NOMO-1 (cell line): ENCODE data around the gene NLGN4X.
"Not testable (repeated sequence)": the region's sequence is repeated elsewhere in the genome, so short reads cannot be mapped to it uniquely, and the experiment has no call there.

Experiments
- DNase-seq, 2 experiments: peaks; one replicate each; lab custom pipeline; 2025; ENCODE audit not compliant: unreplicated experiment in 2 of 2; lab: John Stamatoyannopoulos, UW

NLGN4X gene

GRCh38 chrX:6015423-6015822 lies 213.2 kb downstream of the NLGN4X start:
- no peak for DNase-seq

GRCh38 chrX:6012357-6012756 lies 216.3 kb downstream of the NLGN4X start:
- DNase-seq, result no peak

DNA sequence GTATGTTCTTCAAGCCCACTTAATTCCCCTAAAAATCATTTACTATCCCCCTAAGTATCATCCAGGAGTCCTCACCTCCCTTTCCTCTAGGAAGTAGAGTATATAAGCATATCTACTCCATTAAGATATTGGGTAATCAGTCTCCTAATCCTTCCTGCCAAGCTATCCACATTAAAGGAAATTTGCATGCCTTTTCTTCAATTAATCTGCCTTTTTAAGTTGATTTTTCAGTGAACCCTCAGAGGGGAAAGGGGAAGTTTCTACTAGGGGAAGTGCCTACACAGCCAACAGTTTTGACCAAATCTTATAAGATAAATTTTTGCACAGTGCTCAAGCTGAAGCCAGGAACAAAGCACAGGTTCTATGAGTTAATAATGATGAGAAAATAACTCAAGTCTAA lies 222.8 kb downstream of the NLGN4X start:
- DNase-seq, result no peak

DNA sequence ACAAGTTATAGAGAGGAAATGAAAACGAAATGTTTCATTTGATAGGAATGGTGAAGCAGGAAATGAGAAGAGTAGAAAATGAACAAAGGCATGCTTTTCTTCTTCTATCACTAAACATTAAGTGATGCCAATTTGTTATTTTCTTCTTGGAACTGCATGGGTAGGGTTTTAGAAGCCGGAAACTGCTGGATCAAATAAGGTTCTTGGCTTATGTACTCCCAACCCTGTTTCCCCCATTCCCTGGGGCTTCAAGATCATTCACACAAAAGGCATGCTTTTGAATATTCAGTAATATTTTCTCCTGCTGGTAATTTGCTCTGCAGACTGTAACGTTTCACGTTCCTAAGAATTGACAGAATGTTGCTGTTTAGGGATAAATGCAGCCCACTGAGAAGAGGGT lies 224.1 kb downstream of the NLGN4X start:
- DNase-seq, result no peak

DNA sequence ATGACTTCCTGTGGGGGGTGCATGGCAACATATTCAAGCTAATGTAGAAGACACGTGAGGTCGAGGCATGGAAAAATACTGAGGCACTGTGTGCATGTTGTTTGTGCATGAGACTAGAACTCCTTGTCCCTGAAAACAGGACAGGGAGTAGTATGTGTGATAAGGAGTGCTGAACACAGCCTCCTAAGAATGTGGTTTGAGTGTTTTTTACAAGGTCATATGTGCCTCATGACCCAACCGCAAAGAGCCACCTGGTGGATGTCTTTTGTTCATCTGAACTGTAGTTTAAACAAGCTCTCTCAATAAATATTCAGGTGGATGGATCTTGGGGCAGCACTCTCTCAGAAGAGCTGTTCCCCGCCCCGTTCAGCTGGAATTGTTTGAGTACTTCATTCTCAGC lies 226.6 kb downstream of the NLGN4X start:
- no peak for DNase-seq

- DNase-seq, result no peak
Observed at GRCh38 chrX:5998901-5999300, 229.8 kb downstream of the NLGN4X start.

DNA sequence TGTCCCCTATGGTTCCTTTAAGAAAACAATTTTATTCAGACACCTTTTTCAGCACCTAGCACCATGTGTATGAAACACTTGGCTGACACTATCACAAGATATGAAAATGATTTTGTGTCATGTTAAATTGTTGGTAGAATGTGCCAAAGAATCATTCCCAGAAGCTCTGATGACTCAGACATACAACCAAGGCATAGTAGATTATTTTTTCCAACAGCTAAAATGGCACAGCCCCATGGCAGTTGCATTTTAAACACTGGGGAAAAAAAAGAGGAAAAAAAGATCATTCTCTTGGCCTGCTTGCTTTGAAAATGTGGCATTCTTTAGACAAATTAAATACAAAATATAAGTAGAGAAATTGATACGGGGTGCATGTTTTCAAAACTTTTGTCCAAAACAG lies 230.2 kb downstream of the NLGN4X start:
- no peak for DNase-seq

- DNase-seq, result no peak
Observed at GRCh38 chrX:5991393-5991792, 237.3 kb downstream of the NLGN4X start.

DNA sequence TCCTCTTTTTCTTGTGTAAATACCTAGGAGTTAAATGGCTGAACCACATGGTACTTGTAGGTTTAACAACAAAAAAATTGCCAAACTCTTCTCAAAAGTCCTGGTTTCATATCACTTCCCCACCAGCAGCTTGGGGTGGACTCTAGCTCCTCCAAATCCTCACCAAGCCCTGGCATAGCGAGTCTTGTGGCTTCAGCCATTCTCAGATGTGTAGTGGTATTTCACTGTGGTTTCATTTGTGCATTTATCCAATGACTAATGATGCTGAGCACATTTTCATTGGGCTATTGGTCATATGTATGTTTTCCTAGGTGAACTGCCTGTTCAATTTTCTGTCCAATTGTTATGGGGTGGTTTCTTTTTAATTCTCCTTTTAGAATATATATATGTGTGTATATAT lies 249.3 kb downstream of the NLGN4X start:
- DNase-seq, result no peak

GRCh38 chrX:5976332-5976731 lies 252.3 kb downstream of the NLGN4X start:
- DNase-seq, result no peak

DNA sequence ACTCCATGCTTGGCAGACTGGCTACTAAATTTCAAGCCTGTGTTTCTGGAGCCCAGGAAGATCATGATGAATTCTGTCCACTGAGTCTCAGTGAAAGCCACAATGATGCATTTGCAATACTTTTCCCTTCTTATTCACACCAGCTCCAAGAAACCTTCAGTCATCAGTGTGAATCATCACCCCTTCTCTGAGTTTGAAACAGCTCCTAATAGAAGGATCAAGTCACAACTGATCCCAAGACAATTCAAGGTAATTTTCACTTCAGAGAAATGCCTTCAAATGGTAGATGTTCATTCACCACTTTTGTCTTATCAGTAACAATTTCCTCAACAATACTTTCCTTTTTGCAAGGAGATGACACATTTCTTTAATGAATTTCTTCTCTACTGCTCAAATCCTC lies 257.4 kb downstream of the NLGN4X start:
- no peak for DNase-seq

DNA sequence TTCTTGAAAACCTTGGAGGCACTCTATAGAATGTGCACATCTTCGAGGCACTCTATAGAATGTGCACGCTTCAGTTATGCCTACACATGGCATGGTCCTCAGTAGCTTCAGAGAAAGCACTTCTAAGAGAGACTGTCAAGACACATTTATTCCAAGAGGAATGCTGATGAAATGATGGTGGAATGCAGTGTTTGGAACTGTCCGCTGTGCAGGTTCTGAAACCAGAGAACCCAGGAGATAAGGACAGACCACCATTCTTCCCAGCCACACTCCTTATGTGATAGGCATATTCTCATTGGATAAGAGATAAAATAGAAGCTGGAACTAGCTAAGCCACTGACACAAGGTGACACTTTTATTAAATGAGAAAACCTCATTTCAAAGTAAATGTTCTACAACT lies 263.3 kb downstream of the NLGN4X start:
- DNase-seq, result no peak

GRCh38 chrX:5959286-5959685 lies 269.4 kb downstream of the NLGN4X start:
- no peak for DNase-seq

- DNase-seq, result no peak
Observed at GRCh38 chrX:5958523-5958922, 270.1 kb downstream of the NLGN4X start.

DNA sequence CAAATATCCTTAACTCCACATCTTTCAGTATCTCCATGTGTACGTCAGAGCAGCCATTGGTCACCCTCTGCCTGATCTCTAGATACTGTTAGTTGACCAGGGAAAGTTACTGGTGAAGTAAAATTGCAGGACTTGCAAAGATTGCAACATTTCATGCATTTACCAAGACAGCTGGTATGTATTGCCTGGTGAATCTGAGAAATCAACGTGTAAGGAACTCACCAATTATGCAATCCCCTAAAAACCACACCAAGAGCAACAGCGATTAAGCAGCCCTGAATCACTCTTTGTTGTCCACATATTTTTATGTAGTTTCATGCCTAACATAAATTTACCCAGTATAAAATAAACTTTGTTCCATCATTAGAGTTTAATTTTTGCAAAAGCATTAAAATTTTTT lies 271.2 kb downstream of the NLGN4X start:
- peak; percentile 22 to 77 for DNase-seq

DNA sequence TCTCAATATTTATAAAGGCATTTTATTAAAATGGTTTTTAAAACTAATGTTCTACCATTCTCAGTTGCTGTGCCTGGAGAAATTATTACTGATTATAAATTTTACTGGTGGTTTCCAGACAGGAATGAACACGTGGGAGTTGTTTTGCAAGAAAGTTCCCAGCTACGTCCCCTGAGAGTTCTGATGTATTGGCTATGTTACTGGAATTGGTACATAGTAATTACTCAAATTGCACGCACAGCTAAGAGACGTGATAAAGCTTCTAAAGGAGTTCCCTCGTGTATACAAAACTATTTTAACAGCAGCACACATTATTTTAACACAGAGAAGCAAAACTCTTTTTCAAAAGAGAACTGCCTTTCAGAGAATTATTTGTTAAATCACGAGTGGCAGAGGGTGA lies 292.2 kb downstream of the NLGN4X start:
- DNase-seq, result no peak

DNA sequence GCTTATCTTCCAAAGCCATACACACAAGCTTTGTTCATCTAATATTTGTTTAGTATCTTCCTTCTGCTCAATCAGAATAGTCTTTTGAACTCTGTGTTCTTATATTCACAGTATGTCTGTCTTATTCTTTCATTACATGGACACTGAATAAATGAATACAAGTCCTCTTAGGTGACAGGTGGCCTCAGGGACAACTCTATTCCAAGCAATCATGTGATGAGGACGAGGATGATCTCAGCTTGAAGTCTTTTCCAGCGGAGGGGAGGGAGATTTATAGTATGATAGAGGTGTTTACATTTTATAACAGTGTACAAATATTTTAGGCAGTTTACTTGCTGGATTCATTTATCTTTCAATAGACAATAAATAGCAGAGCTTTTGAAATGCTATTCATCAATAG lies 300.4 kb downstream of the NLGN4X start:
- no peak for DNase-seq

- no peak for DNase-seq
Observed at GRCh38 chrX:5916945-5917344, 311.7 kb downstream of the NLGN4X start.

- DNase-seq, result no peak
Observed at GRCh38 chrX:5915783-5916182, 312.9 kb downstream of the NLGN4X start.

- DNase-seq, result no peak
Observed at GRCh38 chrX:5907207-5907606, 321.5 kb downstream of the NLGN4X start.

DNA sequence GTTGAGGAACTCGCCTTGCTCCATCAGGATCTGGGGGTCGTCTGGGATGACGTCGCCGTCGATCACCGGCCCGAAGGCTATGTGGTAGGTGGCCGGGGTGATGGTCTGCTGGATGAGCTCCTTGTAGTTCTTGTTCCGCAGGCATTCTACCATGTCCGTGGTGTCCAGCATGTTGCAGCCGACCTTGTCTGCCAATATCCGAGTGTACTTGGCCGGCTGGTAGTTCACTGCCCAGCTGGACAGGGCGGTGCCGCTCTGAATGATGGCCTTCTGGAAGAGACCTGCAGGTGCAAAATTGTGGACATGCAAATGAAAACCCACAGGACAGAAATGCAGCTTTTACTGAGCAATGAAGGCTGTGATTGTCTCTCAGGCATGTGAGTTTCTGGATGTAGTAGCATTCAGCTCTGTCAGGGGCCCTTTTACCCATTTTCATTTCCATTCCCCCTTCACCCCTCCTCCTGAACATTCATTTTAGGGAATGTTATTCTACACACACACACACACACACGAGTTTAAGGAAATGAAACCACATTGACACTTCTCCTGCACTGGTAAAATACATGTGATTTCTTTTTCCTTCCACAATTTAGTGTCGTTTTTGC lies 325.0 kb downstream of the NLGN4X start:
- DNase-seq, result not testable (repeated sequence)

- DNase-seq, result no peak
Observed at GRCh38 chrX:5898463-5898862, 330.2 kb downstream of the NLGN4X start.

- DNase-seq, result no peak
Observed at GRCh38 chrX:5891378-5891777, 337.3 kb downstream of the NLGN4X start.
